ENCODE data around the gene GNG2. TPM values are rescaled to one million over a fixed set of nuclear protein-coding genes. Genes with fewer than 3 reads are reported as not detected.

The GNG2 gene
- total RNA-seq, 1 experiment from 2014 or later: 7.0 TPM

DNA sequence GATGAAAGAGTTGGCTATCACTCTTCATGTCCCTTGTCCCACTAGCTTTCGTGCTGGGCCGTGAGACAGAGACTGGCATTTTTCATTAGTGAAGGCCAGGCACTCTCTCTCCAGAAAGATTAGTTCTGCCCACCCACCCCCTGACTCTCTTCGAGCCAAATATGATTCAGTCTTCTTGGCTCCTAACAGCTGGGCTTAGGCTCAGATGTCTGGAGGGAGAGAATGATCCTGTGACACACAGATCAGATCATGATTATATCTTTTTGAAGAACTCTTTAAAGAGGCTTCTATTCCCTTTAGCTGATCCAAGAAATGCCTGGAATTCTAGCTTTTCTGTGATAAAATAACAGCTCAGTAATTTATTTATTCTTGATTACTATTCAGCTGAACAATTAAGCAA is 5.2 kb upstream of the GNG2 start:
- Histone ChIP-seq H3K79me2 (ENCODE audit: insufficient read depth, low read length) (no peaks in the 10 kb centered on the region), H3K27ac (ENCODE audit: insufficient read length, low read depth, low read length) (no peak overlapping the region), H2AK5ac (ENCODE audit: insufficient read length, low read length) (no peak overlapping the region), H3K23ac (ENCODE audit: insufficient read length, low read depth, low read length) (no peak overlapping the region), H3T11ph (ENCODE audit: low read length) (no peak overlapping the region), H3K4ac (ENCODE audit: low read depth, low read length) (no peak overlapping the region), H2BK120ac (ENCODE audit: low read depth, low read length, poor library complexity, severe bottlenecking) (no peak overlapping the region), H3K9ac (ENCODE audit: extremely low read depth, insufficient read length, low read length) (no peak overlapping the region), H2BK15ac (ENCODE audit: low read depth, low read length) (no peak overlapping the region), H3K9me3 (ENCODE audit: control insufficient read depth, low read depth, low read length) (no peaks in the 10 kb centered on the region), H4K20me1 (ENCODE audit: control insufficient read depth, insufficient read depth, insufficient read length) (no peaks in the 10 kb centered on the region), H4K91ac (ENCODE audit: insufficient read length, low read depth, low read length) (no peak overlapping the region), H2AFZ (ENCODE audit: low read length) (no peak overlapping the region), H4K8ac (replicated peaks; ENCODE audit: insufficient read length, low read depth, low read length) (no peak overlapping the region), H3K14ac (ENCODE audit: insufficient read depth, low read length) (no peak overlapping the region), H2BK12ac (ENCODE audit: insufficient read length, low read depth, low read length) (no peak overlapping the region), H3K23me2 (ENCODE audit: insufficient read length, low read depth, low read length, poor library complexity, severe bottlenecking) (no peaks in the 10 kb centered on the region), H3K27me3 (ENCODE audit: insufficient read depth, low read length) (no peaks in the 10 kb centered on the region), H2BK20ac (ENCODE audit: low read depth, low read length, poor library complexity, severe bottlenecking) (no peak overlapping the region), H2BK5ac (ENCODE audit: insufficient read length, low read length) (no peak overlapping the region), H3K56ac (ENCODE audit: insufficient read length, low read depth, low read length) (no peak overlapping the region), H4K5ac (ENCODE audit: insufficient read length, low read depth, low read length) (no peak overlapping the region), H3K4me2 (ENCODE audit: insufficient read depth, insufficient read length, low read length) (no peak overlapping the region), H3K4me1 (ENCODE audit: insufficient read depth, low read length) (no peaks in the 10 kb centered on the region; the same call in 1 of the 2 replicates), H3K18ac (ENCODE audit: insufficient read length, low read depth, low read length) (no peak overlapping the region), H3K79me1 (ENCODE audit: insufficient read depth, low read depth, low read length, poor library complexity, severe bottlenecking) (no peaks in the 10 kb centered on the region)
- H3K9me3 Mint-ChIP-seq: peaks cover 0 to 6% of the 10 kb centered on the region in 2 experiments; a peak in 1 of 5 replicates
- H3K4me1 Mint-ChIP-seq: peaks cover 12 to 15% of the 10 kb centered on the region in 2 experiments
- DNase-seq: no peak
- no peak overlapping the region for H3K27ac Mint-ChIP-seq
- WGBS (ENCODE audit: extremely low coverage, insufficient read length, low lambda C conversion rate): no CpG with 5 or more reads among the region's 3 CpGs
- peaks cover 16% of the 10 kb centered on the region for H3K27me3 Mint-ChIP-seq (ENCODE audit: low read depth)
- H3K4me3 Mint-ChIP-seq: no peak overlapping the region
- no peaks in the 10 kb centered on the region for H3K36me3 Mint-ChIP-seq (ENCODE audit: insufficient read depth in 1 of 3, low read depth in 3 of 3)
- TF ChIP-seq, protein P1, sequence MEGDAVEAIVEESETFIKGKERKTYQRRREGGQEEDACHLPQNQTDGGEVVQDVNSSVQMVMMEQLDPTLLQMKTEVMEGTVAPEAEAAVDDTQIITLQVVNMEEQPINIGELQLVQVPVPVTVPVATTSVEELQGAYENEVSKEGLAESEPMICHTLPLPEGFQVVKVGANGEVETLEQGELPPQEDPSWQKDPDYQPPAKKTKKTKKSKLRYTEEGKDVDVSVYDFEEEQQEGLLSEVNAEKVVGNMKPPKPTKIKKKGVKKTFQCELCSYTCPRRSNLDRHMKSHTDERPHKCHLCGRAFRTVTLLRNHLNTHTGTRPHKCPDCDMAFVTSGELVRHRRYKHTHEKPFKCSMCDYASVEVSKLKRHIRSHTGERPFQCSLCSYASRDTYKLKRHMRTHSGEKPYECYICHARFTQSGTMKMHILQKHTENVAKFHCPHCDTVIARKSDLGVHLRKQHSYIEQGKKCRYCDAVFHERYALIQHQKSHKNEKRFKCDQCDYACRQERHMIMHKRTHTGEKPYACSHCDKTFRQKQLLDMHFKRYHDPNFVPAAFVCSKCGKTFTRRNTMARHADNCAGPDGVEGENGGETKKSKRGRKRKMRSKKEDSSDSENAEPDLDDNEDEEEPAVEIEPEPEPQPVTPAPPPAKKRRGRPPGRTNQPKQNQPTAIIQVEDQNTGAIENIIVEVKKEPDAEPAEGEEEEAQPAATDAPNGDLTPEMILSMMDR (conservative IDR thresholded peaks at IDR 0.05): no peak
